Measurements from ENCODE around the gene SORCS2.

The SORCS2 gene

GRCh38 chr4:7310451-7310850, 118.1 kb downstream of the SORCS2 start:
- TF ChIP-seq CTCF (IDR thresholded peaks at IDR 0.05; ENCODE audit: low read depth, low read length), result no peak
- no peak for DNase-seq (ENCODE audit: extremely low read depth, low read depth)

- no peak for TF ChIP-seq CTCF (IDR thresholded peaks at IDR 0.05; ENCODE audit: low read depth, low read length)
- no peak for DNase-seq (ENCODE audit: extremely low read depth, low read depth)
Measured at GRCh38 chr4:7311205-7311604, 118.9 kb downstream of the SORCS2 start.

- no peak for DNase-seq (ENCODE audit: extremely low read depth, low read depth)
- no peak for TF ChIP-seq CTCF (IDR thresholded peaks at IDR 0.05; ENCODE audit: low read depth, low read length)
Measured at GRCh38 chr4:7312691-7313090, 120.4 kb downstream of the SORCS2 start.

- TF ChIP-seq CTCF (IDR thresholded peaks at IDR 0.05; ENCODE audit: low read depth, low read length), result no peak
- no peak for DNase-seq (ENCODE audit: extremely low read depth, low read depth)
Measured at GRCh38 chr4:7313347-7313811, 121.0 kb downstream of the SORCS2 start.

GRCh38 chr4:7313991-7314390, 121.7 kb downstream of the SORCS2 start:
- DNase-seq (ENCODE audit: extremely low read depth, low read depth), result no peak
- TF ChIP-seq CTCF (IDR thresholded peaks at IDR 0.05; ENCODE audit: low read depth, low read length), result no peak

GRCh38 chr4:7315286-7315685, 122.9 kb downstream of the SORCS2 start:
- DNase-seq (ENCODE audit: extremely low read depth, low read depth), result no peak
- TF ChIP-seq CTCF (IDR thresholded peaks at IDR 0.05; ENCODE audit: low read depth, low read length), result no peak

GRCh38 chr4:7315935-7316334, 123.6 kb downstream of the SORCS2 start:
- TF ChIP-seq CTCF (IDR thresholded peaks at IDR 0.05; ENCODE audit: low read depth, low read length), result no peak
- no peak for DNase-seq (ENCODE audit: extremely low read depth, low read depth)

All from AG09319 (cell line).